Measurements from ENCODE around the gene TRMT44. TPM values are rescaled to one million over a fixed set of nuclear protein-coding genes. Genes with fewer than 3 reads are reported as not detected.

Gene TRMT44
- total and polyA plus RNA-seq, 2 of the 4 experiments (the other 2 are of a cell fraction): 7.3 to 8.1 TPM

GRCh38 chr4:8428288-8429097 is 12.1 kb upstream of the TRMT44 start:
- Histone ChIP-seq H4K91ac (ENCODE audit: insufficient read depth, low read depth, low read length) (no peak overlapping the region), H3K23ac (ENCODE audit: low read depth, low read length) (peak overlapping the region; percentile 62; the same call in 1 of the 2 replicates), H2AK9ac (replicated peaks; ENCODE audit: low read depth, low read length, poor library complexity) (peak overlapping the region; percentile 60), H2BK15ac (ENCODE audit: low read depth, low read length) (no peak overlapping the region), H3K14ac (replicated peaks; ENCODE audit: low read depth, low read length) (peak overlapping the region; percentile 73), H4K20me1 (ENCODE audit: insufficient read depth, low read length) (peaks cover 4% of the 10 kb centered on the region; the same call in 1 of the 2 replicates), H3K27ac (ENCODE audit: insufficient read depth, low read length) (peak overlapping the region; percentile 75), H3K4ac (ENCODE audit: low read depth, low read length) (peak overlapping the region; percentile 55; the same call in 1 of the 2 replicates), H3K27me3 (ENCODE audit: control insufficient read depth, insufficient read depth, low read length) (no peaks in the 10 kb centered on the region), H3K9me3 (ENCODE audit: control insufficient read depth, insufficient read depth, low read length) (no peaks in the 10 kb centered on the region), H3K4me3 (ENCODE audit: insufficient read depth, low read depth, low read length) (peak overlapping the region; percentile 82), H2AK5ac (ENCODE audit: low read depth, low read length) (0 out of 2 replicates have a peak overlapping the region, but pooled peaks have one; percentile 38), H3K9me1 (ENCODE audit: insufficient read depth, low read length) (peaks cover 2% of the 10 kb centered on the region; the same call in 1 of the 2 replicates), H3K4me1 (ENCODE audit: control insufficient read depth, insufficient read depth, low read length) (0 out of 2 replicates have a peak, but pooled peaks cover 1% of the 10 kb centered on the region), H2BK120ac (ENCODE audit: low read depth, low read length) (no peak overlapping the region), H2AFZ (replicated peaks; ENCODE audit: low read length, poor library complexity) (peak overlapping the region; percentile 98), H3K36me3 (ENCODE audit: control insufficient read depth, insufficient read depth, low read length) (no peaks in the 10 kb centered on the region), H3K56ac (ENCODE audit: extremely low read depth, insufficient read depth, low read length) (no peak overlapping the region; the same call in 1 of the 2 replicates), H2BK20ac (ENCODE audit: low read depth, low read length) (no peak overlapping the region), H3K4me2 (ENCODE audit: low read depth, low read length) (peak overlapping the region; percentile 97), H4K8ac (ENCODE audit: low read depth in 2 of 2, low read length in 2 of 2) (peak overlapping the region in 1 of 2 experiments; percentile 65; a peak in 1 of 4 replicates), H3K79me1 (ENCODE audit: low read depth in 1 of 2, low read length in 2 of 2) (peaks cover 27 to 42% of the 10 kb centered on the region in 2 experiments), H2BK5ac (ENCODE audit: low read depth, low read length, poor library complexity, severe bottlenecking) (peak overlapping the region; percentile 59), H3K18ac (ENCODE audit: low read depth, low read length) (no peak overlapping the region), H4K5ac (ENCODE audit: low read depth, low read length) (no peak overlapping the region), H3K9ac (ENCODE audit: low read depth, low read length) (peak overlapping the region; percentile 74)
- in situ Hi-C loops (cut with MboI; ENCODE audit: low sequenced_read_pairs): loop anchor here (25.0 kb wide), 1 partner anchor 1659 kb away; no protein-coding TSS in a partner anchor
- ATAC-seq (ENCODE audit: low read depth) (peak; percentile 98), DNase-seq (peak; percentile 80)
- WGBS, 2 experiments (ENCODE audit: extremely low coverage in 2 of 2, insufficient read length in 1 of 2): 1% methylated on average over 33 of the region's 56 CpGs; no CpG with 5 or more reads in 1 of the 2 experiments
- intact Hi-C loops (cut with micrococcal nuclease): no loop called here
- CTCF ChIA-PET: interaction anchor here (0.9 to 1.6 kb wide), 6 partner anchors 9 to 252 kb away, joined by 3 to 7 read pairs (median 4); no protein-coding TSS in a partner anchor
- dilution Hi-C loops (cut with HindIII; ENCODE audit: low sequenced_read_pairs, unreplicated experiment): no loop called here
- BruUV-seq (replicated peaks): no TSS peak
- POLR2A ChIA-PET (ENCODE audit: unreplicated experiment): no interaction called here
- no peak for TF ChIP-seq MAFK (IDR thresholded peaks at IDR 0.05; ENCODE audit: low read depth, low read length)
- TF ChIP-seq CEBPB (IDR thresholded peaks at IDR 0.05; ENCODE audit: low read depth, low read length): no peak
- no peak for TF ChIP-seq NFE2L2 (IDR thresholded peaks at IDR 0.05; ENCODE audit: low read depth, low read length)
- no peak for TF ChIP-seq RCOR1 (IDR thresholded peaks at IDR 0.05; ENCODE audit: insufficient replicate concordance, low read length)
- no peak for TF ChIP-seq FOS (IDR thresholded peaks at IDR 0.05; ENCODE audit: low read depth, low read length)
- no peak for TF ChIP-seq ELK1 (IDR thresholded peaks at IDR 0.05; ENCODE audit: borderline replicate concordance, low read depth, low read length)
- peak; percentile 26; the same call in 1 of the 2 replicates for TF ChIP-seq RAD21 (IDR thresholded peaks at IDR 0.05; ENCODE audit: low read length)
- peak; percentile 42 for TF ChIP-seq CTCF (conservative IDR thresholded peaks at IDR 0.05; ENCODE audit: low read depth, low read length)
- peak; percentile 84 for TF ChIP-seq POLR2A (IDR thresholded peaks at IDR 0.05; ENCODE audit: low read depth, low read length)
- TF ChIP-seq MXI1 (IDR thresholded peaks at IDR 0.05; ENCODE audit: borderline replicate concordance, low read depth, low read length): peak; percentile 98
- TF ChIP-seq SMC3 (IDR thresholded peaks at IDR 0.05; ENCODE audit: low read depth, low read length): no peak
- peak; percentile 96 for TF ChIP-seq MAZ (IDR thresholded peaks at IDR 0.05; ENCODE audit: borderline replicate concordance, low read depth, low read length)
- TF ChIP-seq RFX5 (IDR thresholded peaks at IDR 0.05; ENCODE audit: low read depth, low read length): no peak
- no peak for TF ChIP-seq BHLHE40 (IDR thresholded peaks at IDR 0.05; ENCODE audit: low read depth, low read length)
